HG03039 (cell line): ENCODE measurements around the gene CDK1.

Experiments
- ATAC-seq: cut with Tn5 transposase; IDR thresholded peaks from one replicate; pipeline ENCODE4 v1.9.1; 2021; ENCODE audit warnings: mild to moderate bottlenecking, moderate library complexity; ENCODE audit not compliant: unreplicated experiment

CDK1 gene

DNA sequence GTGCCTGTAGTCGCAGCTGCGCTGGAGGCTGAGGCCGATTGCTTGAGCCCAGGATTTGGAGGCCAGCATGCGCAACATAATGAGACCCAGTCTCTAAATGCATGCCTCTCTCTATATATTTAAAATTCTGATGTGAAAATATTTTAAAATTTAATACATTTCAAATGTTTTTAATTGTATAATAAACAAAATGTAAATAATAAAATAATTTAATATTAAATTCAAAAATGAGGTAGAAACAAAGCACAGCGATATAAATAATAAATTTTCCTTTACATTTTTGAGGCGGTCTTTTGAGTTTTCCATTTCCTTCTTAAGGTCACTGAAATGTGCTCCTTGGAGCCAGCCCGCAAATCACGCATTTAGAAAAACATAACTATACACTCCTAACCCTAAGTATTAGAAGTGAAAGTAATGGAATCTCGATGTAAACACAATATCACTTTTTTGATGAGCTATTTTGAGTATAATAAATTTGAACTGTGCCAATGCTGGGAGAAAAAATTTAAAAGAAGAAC lies 523 bp upstream of the CDK1 start:
- ATAC-seq = peak; percentile 0

DNA sequence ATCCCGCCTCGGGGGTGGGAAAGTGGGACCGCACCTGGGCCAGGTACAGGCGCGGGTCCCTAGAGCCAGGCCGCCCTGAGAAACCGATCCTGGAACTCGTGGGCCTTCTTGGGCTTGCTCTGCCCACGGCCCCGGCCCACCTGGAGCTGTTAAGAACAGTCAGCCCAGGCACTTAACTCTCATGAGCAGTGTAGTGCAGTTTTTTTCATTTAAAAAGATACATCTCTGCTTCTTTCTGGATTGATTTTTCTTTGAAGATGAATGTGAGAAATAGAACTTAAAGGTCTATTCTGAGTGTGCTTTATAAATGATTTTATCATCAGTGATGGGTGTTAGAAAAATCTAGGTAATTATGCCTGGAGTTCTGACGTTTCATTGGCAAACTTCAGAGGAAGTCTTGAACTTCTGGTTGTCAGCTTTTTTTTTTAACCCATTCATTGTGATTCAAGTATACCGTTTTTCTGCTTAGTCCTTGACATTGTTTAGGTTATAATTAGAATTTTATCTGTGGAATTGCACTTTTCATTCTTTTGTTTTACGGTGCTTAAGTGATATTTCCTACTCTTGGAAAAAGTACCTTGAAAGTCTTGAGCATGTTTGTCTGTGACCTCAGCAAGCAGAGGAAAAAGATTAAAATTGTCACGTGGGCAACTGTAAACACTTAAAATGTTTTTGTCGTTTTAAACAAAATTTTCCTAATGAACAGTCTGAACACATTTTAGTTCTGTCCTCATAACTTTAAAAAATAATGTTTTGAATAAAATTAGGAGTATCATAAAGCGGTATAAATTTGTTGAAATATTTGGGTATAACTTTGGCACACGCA lies 906 bp downstream of the CDK1 start:
- ATAC-seq = no peak

DNA sequence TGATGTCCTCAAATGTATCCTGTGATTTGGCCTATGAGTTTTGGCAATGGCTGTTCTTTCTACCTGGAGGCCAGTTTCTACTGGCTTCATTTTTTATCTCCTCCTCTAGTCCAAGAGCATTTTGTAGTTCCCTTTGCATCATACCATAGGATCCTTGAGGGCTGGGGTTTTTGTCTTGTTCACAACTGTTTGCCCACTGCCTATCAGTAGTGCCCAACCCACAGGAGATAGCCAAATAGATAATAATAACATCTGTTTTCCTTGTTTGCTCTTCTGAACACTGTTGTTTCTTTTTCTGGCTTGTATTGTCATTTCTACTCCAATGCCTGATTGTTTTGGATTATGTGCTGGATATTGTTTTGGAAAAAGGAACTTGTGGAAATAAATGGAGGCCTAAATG lies 3.4 kb downstream of the CDK1 start:
- no peak for ATAC-seq

DNA sequence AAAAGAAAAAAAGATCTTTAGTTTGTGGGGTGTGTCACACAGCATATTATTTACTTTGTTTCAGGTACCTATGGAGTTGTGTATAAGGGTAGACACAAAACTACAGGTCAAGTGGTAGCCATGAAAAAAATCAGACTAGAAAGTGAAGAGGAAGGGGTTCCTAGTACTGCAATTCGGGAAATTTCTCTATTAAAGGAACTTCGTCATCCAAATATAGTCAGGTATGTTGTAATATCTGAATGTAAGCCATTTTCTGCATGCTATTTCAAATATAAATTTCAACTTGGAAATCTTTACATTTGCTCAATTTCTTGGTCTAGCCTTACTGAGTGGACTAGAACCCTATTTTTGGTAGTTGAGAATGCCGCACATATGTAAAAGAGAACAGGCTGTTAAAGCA lies 6.4 kb downstream of the CDK1 start:
- ATAC-seq = no peak

DNA sequence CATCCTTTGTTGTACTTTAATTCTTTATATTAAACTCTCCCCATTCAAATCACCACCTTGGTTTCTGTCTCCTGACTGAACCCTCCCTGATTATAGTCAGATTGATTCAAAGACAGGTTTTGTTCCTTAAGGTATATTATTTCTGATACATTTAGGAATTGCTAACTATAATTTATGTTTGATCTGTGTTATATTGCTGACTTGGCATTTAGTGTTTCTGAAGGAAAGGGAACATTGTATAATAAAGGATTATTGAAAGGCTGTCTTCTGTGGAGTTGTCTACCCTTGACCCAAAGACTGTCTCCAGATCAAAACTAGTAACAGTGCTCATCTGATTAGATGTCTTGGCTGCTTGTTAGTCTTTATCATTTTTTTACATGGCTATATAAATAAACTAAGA lies 10.3 kb downstream of the CDK1 start:
- ATAC-seq = no peak

DNA sequence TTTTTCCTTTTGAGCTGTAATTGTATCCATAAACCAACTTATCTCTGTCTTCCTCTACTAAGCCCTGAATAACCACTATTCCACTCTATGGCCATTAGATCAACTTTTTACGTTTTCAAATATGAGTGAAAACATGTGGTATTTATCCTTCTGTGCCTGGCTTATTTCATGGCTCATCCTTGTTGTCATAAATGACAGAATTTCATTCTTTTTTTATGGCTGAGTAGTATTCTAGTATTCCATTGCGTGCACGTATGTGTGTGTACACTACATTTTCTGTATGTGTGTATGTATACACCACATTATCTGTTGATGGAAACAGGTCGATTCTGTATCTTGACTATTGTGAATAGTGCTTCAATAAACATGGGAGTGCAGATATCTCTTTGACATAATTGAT lies 11.1 kb downstream of the CDK1 start:
- ATAC-seq = no peak

DNA sequence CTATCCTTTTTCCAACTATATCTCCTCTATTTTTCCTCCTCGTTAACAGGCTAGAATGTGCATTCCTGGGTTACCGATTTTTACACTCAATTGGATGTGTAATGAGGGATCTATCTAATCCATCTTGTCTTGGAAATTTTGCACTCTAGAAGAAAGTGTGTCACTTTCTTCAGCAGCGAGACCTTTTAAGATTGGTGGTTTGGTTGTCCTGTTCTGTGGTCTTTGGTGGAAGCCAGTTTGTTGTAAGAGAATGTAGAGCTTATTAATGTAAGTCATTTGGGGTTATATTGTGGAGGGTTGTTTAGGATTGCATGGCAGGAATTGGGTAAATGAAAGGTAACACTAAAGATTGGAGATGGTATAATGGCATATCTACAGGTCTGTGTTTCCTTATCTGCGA lies 16.7 kb downstream of the CDK1 start:
- no peak for ATAC-seq

DNA sequence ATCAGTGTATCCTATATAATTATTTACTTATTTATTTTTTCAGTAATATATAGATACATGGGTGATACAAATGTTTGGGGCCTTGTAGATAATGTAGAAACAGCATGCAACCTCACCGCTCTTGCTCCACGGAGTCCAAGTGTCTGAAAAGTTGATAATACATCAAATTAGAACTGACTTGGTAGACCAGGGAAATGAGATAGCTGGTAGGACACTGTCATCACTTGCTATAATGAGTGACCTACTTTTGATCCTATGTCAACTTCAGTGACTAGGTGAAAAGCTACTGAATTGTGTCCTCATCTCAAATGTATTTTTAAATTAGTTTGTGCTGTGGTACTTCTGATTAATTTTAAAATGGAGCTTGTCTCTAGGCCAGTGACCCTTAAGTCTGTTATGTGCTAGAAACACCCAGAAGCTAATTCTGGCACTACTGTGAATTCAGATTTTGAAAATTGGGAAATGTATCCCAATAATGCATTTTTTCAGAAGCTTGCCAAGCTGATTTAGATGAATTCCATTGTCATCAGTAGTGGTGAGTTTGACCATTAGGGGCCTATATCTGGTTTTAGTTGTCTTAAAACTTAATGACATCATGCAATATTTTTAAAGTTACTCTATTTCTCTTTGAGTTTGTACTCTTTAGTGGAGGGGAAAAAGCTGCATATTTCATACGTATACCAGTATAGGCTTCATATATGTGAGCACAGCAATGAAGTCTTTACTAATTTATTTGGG lies 17.4 kb downstream of the CDK1 start:
- no peak for ATAC-seq

DNA sequence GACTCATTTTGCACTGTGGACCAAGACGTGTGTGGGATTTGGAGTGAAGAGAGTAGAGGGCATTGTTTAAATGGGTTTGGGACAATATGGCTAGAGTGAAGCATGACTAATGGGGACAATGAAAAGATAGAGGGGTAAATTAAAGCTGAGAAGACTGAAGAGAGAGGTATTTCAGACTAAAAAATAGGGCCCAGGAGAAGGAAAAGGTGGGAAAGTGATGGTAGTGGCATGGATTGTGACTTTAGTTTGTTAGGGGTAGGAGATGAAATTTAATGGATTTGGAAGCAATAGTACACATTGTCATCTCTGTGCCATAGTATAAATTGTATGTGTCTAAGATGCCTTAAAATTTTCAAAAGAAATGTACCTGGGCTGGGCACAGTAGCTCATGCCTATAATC lies 18.2 kb downstream of the CDK1 start:
- ATAC-seq = no peak

DNA sequence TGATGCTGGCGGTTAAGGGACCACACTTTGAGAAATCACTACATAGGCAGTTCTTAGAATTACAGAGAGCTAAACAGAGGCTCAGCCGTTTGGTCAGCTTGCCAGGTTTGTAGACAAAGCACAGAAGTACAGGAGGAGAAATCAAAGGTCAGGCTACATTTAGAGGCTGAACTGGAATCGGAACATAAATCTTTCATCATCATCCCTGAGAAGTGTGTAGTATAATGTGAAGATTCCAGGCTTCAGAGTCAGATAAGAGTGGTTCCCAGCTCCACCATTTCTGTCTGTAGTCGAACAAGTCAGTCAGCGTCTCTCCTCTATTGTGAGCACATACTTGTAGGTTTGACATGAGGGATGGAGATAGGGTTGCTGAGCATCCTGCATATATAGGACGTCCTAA lies 18.9 kb downstream of the CDK1 start:
- ATAC-seq = no peak

DNA sequence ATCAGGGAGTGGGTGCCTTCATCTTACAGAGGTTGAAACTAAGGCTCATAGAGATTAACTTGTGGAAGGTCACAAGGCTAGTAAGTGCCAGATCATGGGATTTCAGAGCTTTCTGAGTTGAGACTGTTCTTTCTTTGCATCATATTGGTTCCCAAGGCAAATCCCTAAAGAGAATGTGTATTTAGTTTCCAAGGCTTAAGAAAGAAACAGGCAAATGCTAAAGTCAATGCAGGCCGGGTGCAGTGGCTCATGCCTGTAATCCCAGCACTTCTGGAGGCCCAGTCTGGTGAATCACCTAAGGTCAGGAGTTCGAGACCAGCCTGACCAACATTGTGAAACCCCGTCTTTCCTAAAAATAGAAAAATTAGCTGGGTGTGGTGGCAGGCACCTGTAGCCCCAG lies 19.8 kb downstream of the CDK1 start:
- ATAC-seq = no peak

DNA sequence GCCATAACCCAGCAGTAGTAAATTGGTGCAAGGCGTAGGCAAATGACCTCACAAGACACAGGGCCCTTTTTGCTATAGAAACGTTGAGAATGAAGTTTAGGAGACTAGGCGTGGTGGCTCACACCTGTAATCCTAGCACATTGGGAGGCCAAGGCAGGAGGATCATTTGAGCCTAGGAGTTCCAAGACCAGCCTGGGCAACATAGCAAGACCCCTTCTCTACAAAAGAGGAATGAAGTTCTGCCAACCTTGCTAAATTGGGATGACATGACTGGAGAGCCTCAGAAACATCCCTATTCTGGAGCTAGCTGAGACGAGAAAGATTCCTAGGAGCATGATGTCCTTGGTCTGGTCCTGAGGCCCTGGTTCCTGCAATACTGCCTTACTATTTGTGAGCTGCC lies 20.6 kb downstream of the CDK1 start:
- no peak for ATAC-seq

DNA sequence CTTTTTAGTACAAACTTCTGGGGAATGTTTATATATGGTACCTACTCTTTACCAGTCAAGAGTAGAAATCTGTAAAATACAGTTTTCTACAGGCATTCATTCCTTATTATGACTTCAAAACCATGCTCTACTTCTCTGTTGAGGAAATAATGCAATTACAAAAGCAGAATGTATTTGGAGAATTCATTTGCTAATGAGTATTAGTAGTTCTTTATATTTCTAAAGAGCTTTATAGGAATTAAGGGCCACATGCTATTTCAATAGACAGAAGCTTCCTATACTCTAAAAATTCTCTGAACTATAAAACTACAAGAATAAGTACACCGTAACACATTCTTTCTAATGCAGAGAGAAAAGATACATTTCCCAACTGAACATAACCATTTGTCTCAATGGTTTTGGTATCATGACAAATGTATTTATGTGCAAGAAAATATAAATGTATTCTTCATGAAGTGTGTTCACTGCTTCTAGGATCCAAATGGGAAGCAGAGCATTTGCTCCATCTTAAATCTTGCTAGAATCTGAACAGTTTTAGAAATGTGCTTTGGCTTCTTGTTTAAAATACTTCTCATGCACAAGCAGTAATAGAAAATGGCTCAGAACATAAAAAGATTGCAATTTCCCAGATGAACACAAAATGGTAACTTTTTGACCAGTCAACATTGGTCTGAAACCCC lies 21.8 kb downstream of the CDK1 start:
- ATAC-seq = no peak

DNA sequence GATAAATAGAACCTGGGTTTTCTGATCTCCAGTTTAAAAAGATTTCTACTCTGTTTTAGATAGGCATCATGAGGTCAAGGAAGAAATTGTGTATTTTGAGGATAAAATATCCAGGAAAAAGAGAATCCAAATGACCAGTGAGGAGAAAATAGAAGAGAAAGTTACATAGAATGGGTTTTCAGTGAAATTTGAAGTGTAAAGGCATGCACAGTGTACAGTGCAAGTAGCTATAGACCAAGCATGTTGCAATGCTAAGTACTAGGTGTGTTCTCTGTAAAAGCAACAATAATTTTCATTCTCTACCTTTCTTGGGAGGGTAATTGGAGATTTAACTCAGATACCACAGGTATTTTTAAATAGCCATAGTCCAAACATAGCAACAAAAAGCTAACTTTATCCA lies 22.6 kb downstream of the CDK1 start:
- ATAC-seq = no peak

DNA sequence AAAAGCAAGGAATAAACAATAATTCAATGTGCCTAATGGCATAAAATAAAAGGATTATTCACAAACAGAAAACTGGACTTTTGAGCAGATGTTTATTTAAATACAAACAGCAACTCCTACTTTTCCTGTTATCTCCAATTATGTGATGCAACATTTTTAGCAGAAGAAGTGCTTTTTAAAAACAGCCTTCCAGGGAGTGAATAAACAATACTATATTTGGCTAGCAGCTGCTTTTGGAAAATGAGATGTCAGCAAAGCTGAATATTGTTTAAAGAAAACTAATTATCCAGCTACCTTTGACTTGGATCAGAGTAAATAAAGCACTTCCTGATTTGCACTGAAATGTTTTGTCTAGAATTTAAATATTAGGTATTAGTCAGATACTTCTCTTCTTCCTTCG lies 23.2 kb downstream of the CDK1 start:
- ATAC-seq = no peak

DNA sequence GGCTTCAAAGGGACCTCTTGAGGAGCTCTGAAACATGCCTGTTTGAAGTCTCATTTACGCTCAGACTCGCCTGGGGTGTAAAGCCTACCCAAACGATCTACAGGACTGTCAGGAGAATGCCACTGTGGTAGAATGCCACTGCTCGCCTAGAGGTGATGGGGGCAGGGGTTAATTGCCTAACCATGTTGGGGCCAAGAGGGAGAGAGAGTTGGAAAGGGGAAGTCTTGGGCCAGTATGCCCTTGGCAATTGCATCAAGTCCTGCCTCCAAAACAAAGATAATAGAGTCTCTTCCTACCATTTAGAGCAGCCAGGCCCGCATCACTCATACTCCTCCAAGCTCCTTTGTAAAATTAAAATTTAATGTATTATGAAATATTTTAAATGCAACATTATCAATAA lies 25.2 kb downstream of the CDK1 start:
- ATAC-seq = no peak

DNA sequence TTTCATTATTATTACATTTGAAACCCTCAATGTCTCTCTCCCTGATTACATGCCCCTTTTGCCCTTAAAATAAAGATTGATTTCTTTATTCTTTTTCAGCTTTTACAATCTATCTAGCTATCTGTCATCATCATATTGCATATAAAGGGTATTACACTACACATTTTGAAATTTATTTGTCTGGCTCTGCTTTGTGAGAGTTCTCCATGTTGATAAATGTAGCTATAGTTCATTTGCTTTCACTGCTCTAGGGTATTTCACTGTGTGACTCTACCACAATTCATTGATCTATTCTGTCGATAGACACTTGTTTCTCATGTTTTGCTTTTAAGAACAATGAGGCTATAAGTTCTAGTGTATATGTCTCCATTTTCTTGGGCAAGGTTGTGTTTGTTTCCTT lies 25.6 kb downstream of the CDK1 start:
- ATAC-seq = no peak

DNA sequence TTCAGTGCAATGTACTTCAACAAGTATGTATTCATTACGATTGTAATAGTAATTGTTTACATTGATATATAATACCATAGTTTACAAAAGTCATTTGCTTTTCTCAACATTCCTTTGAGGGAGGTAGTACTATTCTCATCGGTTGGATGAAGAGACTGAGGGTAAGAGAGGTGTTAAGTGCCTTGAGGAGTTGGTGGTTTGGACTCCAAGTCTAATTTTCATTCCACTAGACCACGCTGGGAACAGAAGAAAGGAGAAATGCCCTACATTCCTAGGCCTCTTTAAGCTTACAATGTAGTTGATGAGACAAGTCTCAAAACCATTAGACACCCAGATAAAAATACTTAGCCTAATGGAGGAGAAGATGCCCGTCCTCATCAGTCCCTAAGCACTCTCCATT lies 28.6 kb downstream of the CDK1 start:
- ATAC-seq = no peak

DNA sequence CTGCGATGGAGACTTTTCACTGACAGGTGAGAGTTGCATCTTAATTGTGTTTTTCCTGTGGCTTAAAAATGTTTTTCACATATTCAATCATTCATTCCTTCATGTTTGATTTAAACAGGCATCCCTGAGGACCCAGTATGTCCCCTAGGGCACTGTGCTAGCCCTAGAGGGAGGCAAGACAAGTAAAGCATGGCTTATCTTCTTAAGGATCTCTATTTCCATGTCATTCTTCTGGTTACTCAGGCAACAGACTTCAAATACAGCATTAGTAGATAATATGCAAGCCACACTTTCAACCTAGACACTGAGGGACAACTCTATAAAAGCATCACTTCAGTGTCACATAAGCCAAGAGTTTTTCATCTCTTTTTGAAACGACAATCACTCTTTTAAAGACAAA lies 29.2 kb downstream of the CDK1 start:
- no peak for ATAC-seq

DNA sequence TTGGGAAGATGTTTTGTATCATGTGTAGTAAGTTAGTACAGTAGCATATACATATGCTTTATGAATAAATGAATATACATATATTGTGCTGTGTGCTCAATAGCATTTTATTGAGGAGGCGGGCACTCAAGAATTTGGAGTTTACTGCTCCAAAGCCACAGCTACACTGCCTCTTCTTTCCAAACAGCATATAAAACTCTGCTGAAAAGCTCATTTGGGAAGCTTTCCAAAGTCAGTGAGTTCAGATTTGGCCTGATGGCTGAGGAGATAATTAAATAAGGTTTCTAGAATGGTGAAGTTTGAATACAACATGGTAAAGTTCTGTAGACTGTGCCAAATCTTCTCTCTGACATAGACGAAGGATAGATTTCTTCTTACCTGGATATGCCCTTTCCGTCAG lies 29.8 kb downstream of the CDK1 start:
- no peak for ATAC-seq

DNA sequence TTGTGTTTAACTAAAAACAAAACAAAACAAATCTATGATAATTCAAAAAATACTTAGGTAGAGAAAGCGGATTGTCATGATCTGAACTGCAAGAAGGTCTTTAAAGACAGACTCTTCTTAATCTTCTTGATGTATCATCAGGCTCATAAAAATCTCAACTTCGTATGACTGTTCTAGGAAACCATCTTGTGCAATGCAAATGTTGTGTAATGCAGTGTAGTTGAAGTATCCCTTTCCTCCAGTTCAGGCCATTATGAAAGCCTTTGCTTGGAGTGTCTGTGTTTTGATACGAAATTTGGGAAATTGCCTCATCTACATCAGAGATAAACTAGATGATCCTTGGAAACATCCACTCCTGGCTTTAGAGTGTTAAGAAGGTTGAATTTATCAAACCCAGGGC lies 30.9 kb downstream of the CDK1 start:
- no peak for ATAC-seq
